ENCODE results near the gene GOLGA6C.
"Not testable (repeated sequence)": the region's sequence is repeated elsewhere in the genome, so short reads cannot be mapped to it uniquely, and the experiment has no call there.

Gene GOLGA6C

GRCh38 chr15:75299311-75299688 is 41.2 kb downstream of the GOLGA6C start:
- DNase-seq (ENCODE audit: low read depth, low spot score); H3K4me3 ChIP-seq (ENCODE audit: low read depth, low read length); in situ Hi-C loops (cut with HindIII; ENCODE audit: low sequenced_read_pairs): not testable (repeated sequence)
- peak; percentile 43 for TF ChIP-seq CTCF (IDR thresholded peaks at IDR 0.05; ENCODE audit: low read depth, low read length)

- DNase-seq (ENCODE audit: low read depth, low spot score); H3K4me3 ChIP-seq (ENCODE audit: low read depth, low read length); in situ Hi-C loops (cut with HindIII; ENCODE audit: low sequenced_read_pairs): not testable (repeated sequence)
Measured at GRCh38 chr15:75300026-75300425, 41.9 kb downstream of the GOLGA6C start.

GRCh38 chr15:75302318-75302717 is 44.2 kb downstream of the GOLGA6C start:
- no peak for DNase-seq (ENCODE audit: low read depth, low spot score)
- in situ Hi-C loops (cut with HindIII; ENCODE audit: low sequenced_read_pairs) = no loop called here
- H3K4me3 ChIP-seq (ENCODE audit: low read depth, low read length) = no peak overlapping the region
- no peak for TF ChIP-seq CTCF (IDR thresholded peaks at IDR 0.05; ENCODE audit: low read depth, low read length)

- H3K4me3 ChIP-seq (ENCODE audit: low read depth, low read length); in situ Hi-C loops (cut with HindIII; ENCODE audit: low sequenced_read_pairs); DNase-seq (ENCODE audit: low read depth, low spot score): not testable (repeated sequence)
Measured at GRCh38 chr15:75302753-75303152, 44.6 kb downstream of the GOLGA6C start.

GRCh38 chr15:75306188-75306587 is 48.1 kb downstream of the GOLGA6C start:
- DNase-seq (ENCODE audit: low read depth, low spot score) = no peak
- no peak overlapping the region for H3K4me3 ChIP-seq (ENCODE audit: low read depth, low read length)
- in situ Hi-C loops (cut with HindIII; ENCODE audit: low sequenced_read_pairs) = no loop called here
- no peak for TF ChIP-seq CTCF (IDR thresholded peaks at IDR 0.05; ENCODE audit: low read depth, low read length)

- no peak overlapping the region for H3K4me3 ChIP-seq (ENCODE audit: low read depth, low read length)
- in situ Hi-C loops (cut with HindIII; ENCODE audit: low sequenced_read_pairs) = no loop called here
Measured at GRCh38 chr15:75307778-75308390, 49.8 kb downstream of the GOLGA6C start.

GRCh38 chr15:75309711-75310110 is 51.6 kb downstream of the GOLGA6C start:
- DNase-seq (ENCODE audit: low read depth, low spot score) = no peak
- no peak for TF ChIP-seq CTCF (IDR thresholded peaks at IDR 0.05; ENCODE audit: low read depth, low read length)
- no peak overlapping the region for H3K4me3 ChIP-seq (ENCODE audit: low read depth, low read length)
- in situ Hi-C loops (cut with HindIII; ENCODE audit: low sequenced_read_pairs) = no loop called here

More at GRCh38 chr15:75307778-75308390, 49.8 kb downstream of the GOLGA6C start:
- no peak for DNase-seq (ENCODE audit: low read depth, low spot score)
- TF ChIP-seq CTCF (IDR thresholded peaks at IDR 0.05; ENCODE audit: low read depth, low read length) = peak; percentile 50

GRCh38 chr15:75312548-75312947 is 54.4 kb downstream of the GOLGA6C start:
- peak; percentile 4 for DNase-seq (ENCODE audit: low read depth, low spot score)
- in situ Hi-C loops (cut with HindIII; ENCODE audit: low sequenced_read_pairs) = not testable (repeated sequence)

More at GRCh38 chr15:75312548-75312947, 54.4 kb downstream of the GOLGA6C start:
- not testable (repeated sequence) for H3K4me3 ChIP-seq (ENCODE audit: low read depth, low read length)

All from astrocyte of the spinal cord (primary cell).